Gastrocnemius medialis (tissue), 4 donors: Measurements from ENCODE around the gene ESYT2.

Experiments used
- POLR2A ChIP-seq, 2 donors: fragments of 450-650 bp; IDR thresholded peaks; one replicate each; pipeline ENCODE4 v1.6.1; 2017; ENCODE audit warnings: antibody characterized with exemption in 2 of 2, mild to moderate bottlenecking in 2 of 2, moderate library complexity in 2 of 2
- TF ChIP-seq, protein P1 (sequence below), 5 experiments: fragments of 450-650 bp in 3 of 5; fragments of 200-600 bp in 2 of 5; sonication (generic) in 2 of 5; IDR thresholded peaks in 4 of 5; conservative IDR thresholded peaks in 1 of 5; 1 replicate in 4 of 5; 2 replicates in 1 of 5; pipeline ENCODE4 v1.5.1; 2016 to 2019; ENCODE audit warnings: antibody characterized with exemption in 5 of 5, mild to moderate bottlenecking in 3 of 5, moderate library complexity in 3 of 5

DNA sequence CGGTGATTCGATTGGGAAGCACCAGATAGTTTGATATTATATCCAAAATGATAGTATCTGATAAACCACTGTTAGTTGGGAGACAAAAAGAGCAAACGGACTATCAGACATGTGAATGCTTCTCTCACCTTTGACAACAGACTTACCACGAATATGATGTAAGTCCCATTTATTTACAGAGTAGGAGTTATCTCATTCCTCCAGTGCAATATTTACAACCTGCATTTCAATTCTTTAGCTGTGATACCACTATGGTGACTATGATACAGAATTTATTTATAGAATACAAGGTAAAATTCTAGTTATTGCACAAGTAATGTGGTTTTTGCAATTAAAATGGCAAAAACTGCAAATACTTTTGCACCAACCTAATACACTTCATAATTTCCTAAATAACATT lies 61.6 kb downstream of the ESYT2 start:
- TF ChIP-seq, protein P1, sequence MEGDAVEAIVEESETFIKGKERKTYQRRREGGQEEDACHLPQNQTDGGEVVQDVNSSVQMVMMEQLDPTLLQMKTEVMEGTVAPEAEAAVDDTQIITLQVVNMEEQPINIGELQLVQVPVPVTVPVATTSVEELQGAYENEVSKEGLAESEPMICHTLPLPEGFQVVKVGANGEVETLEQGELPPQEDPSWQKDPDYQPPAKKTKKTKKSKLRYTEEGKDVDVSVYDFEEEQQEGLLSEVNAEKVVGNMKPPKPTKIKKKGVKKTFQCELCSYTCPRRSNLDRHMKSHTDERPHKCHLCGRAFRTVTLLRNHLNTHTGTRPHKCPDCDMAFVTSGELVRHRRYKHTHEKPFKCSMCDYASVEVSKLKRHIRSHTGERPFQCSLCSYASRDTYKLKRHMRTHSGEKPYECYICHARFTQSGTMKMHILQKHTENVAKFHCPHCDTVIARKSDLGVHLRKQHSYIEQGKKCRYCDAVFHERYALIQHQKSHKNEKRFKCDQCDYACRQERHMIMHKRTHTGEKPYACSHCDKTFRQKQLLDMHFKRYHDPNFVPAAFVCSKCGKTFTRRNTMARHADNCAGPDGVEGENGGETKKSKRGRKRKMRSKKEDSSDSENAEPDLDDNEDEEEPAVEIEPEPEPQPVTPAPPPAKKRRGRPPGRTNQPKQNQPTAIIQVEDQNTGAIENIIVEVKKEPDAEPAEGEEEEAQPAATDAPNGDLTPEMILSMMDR (IDR thresholded peaks at IDR 0.05 in 4 of 5, conservative IDR thresholded peaks at IDR 0.05 in 1 of 5), result no peak
- TF ChIP-seq POLR2A (IDR thresholded peaks at IDR 0.05), result no peak
